EL (cell line): ENCODE measurements around the gene MCM3AP.
"Not testable (repeated sequence)": the region's sequence is repeated elsewhere in the genome, so short reads cannot be mapped to it uniquely, and the experiment has no call there.

ENCODE experiments used
- DNase-seq: peaks from one replicate; pipeline ENCODE4 v3.0.0-alpha.2; 2016

The MCM3AP gene

GRCh38 chr21:46239817-46240325, 45.5 kb downstream of the MCM3AP start:
- DNase-seq: no peak

GRCh38 chr21:46237474-46237873, 47.9 kb downstream of the MCM3AP start:
- no peak for DNase-seq

GRCh38 chr21:46234436-46234950, 50.9 kb downstream of the MCM3AP start:
- DNase-seq: no peak

- no peak for DNase-seq
These were observed 55.5 kb downstream of the MCM3AP start for GRCh38 chr21:46229923-46230260.

GRCh38 chr21:46229133-46229922, 56.1 kb downstream of the MCM3AP start:
- peak; percentile 37 for DNase-seq

- DNase-seq: peak; percentile 98
These were observed 56.9 kb downstream of the MCM3AP start, which contains the start of gene LSS for GRCh38 chr21:46228345-46229051. Gene LSS (minus strand): TSS chr21:46228774. CDS start chr21:46228745, 29 bp downstream.

GRCh38 chr21:46227811-46228344, 57.5 kb downstream of the MCM3AP start:
- DNase-seq: no peak

- DNase-seq: peak; percentile 50
These were observed 58.4 kb downstream of the MCM3AP start for GRCh38 chr21:46226920-46227599.

- DNase-seq: no peak
These were observed 59.3 kb downstream of the MCM3AP start for GRCh38 chr21:46226146-46226545.

GRCh38 chr21:46223661-46224060, 61.8 kb downstream of the MCM3AP start:
- not testable (repeated sequence) for DNase-seq

- DNase-seq: no peak
These were observed 62.2 kb downstream of the MCM3AP start for GRCh38 chr21:46223217-46223616.

GRCh38 chr21:46222436-46223116, 62.8 kb downstream of the MCM3AP start:
- DNase-seq: no peak

GRCh38 chr21:46221664-46222435, 63.6 kb downstream of the MCM3AP start:
- DNase-seq: no peak

GRCh38 chr21:46220847-46221246, 64.6 kb downstream of the MCM3AP start:
- DNase-seq: no peak

GRCh38 chr21:46220275-46220810, 65.1 kb downstream of the MCM3AP start:
- DNase-seq: no peak

GRCh38 chr21:46219591-46220239, 65.7 kb downstream of the MCM3AP start:
- DNase-seq: no peak

- DNase-seq: no peak
These were observed 66.4 kb downstream of the MCM3AP start for GRCh38 chr21:46218906-46219590.

GRCh38 chr21:46217511-46218196, 67.8 kb downstream of the MCM3AP start:
- no peak for DNase-seq

GRCh38 chr21:46216132-46216747, 69.2 kb downstream of the MCM3AP start:
- DNase-seq: no peak
